HCT116 (cell line): Measurements from ENCODE around the gene MEIS1. TPM values are rescaled to one million over a fixed set of nuclear protein-coding genes. Genes with fewer than 3 reads are reported as not detected.

Source experiments
- ATAC-seq: fragments of 200-7000 bp; cut with Tn5 transposase; 2 replicates; pipeline ENCODE4 v1.9.1; 2020; ENCODE audit warnings: mild to moderate bottlenecking, moderate library complexity
- BruUV-seq: library from RNA; stranded (reverse); fragments of 400-500 nt; replicated peaks from 2 replicates; lab custom pipeline; 2021; lab: Mats Ljungman, UMichigan
- CTCF ChIA-PET: fragments of 300-600 bp; sonication (Branson Sonifier 250); formaldehyde crosslinking; loops from one replicate; lab custom pipeline; 2021; ENCODE audit warnings: antibody characterized with exemption; lab: Charles Lee
- POLR2A ChIA-PET: fragments of 300-600, 350-600 bp; sonication (Branson Sonifier 250); formaldehyde crosslinking; loops from one replicate; lab custom pipeline; 2021; ENCODE audit warnings: antibody characterized with exemption; lab: Charles Lee
- RAD21 ChIA-PET, 2 experiments: fragments of 300-600 bp; sonication (Branson Sonifier 250); formaldehyde crosslinking; loops; one replicate each; lab custom pipeline; 2023; ENCODE audit warnings: low total read pairs in 2 of 2; ENCODE audit not compliant: uncharacterized antibody in 2 of 2, unreplicated experiment in 2 of 2, low non-redundant PET in 1 of 2; lab: Charles Lee
- DNase-seq: peaks from one replicate; pipeline ENCODE4 v3.0.0-alpha.2; 2010; ENCODE audit warnings: low read depth, low spot score
- H2AFZ ChIP-seq: fragments of 200-600 bp; shearing (Covaris generic), sonication (generic); 2 replicates; pipeline ENCODE4 v1.6.1; 2017; ENCODE audit warnings: low read depth, mixed run types, mixed read lengths, antibody characterized with exemption, low read length; ENCODE audit not compliant: poor library complexity, severe bottlenecking
- H3K27ac ChIP-seq: 2 replicates; pipeline ENCODE4 v1.5.1; 2012; ENCODE audit warnings: low read depth, low read length
- H3K27me3 ChIP-seq: fragments of 200-600 bp; sonication (generic); 2 replicates; pipeline ENCODE4 v1.6.1; 2016; ENCODE audit warnings: mixed run types, low read length, mixed read lengths; ENCODE audit not compliant: insufficient read depth
- H3K36me3 ChIP-seq, 2 experiments: fragments of 200-500 bp in 1 of 2; fragments of 200-600 bp in 1 of 2; sonication (Bioruptor generic) in 1 of 2; sonication (generic) in 1 of 2; 2 replicates each; pipeline versions ENCODE4 v1.5.1 to v1.6.1; 2014 to 2016; ENCODE audit warnings: low read length in 2 of 2, inconsistent platforms in 1 of 2, mixed read lengths in 1 of 2, mixed run types in 1 of 2; ENCODE audit not compliant: insufficient read depth in 2 of 2, control insufficient read depth in 1 of 2
- H3K4me1 ChIP-seq, 2 experiments: fragments of 200-600 bp in 1 of 2; sonication (generic) in 1 of 2; 2 replicates each; pipeline versions ENCODE4 v1.5.1 to v1.6.1; 2012 to 2017; ENCODE audit warnings: low read length in 2 of 2, inconsistent platforms in 1 of 2, mild to moderate bottlenecking in 1 of 2, mixed read lengths in 1 of 2, mixed run types in 1 of 2, moderate library complexity in 1 of 2; ENCODE audit not compliant: insufficient read depth in 2 of 2, control insufficient read depth in 1 of 2
- H3K4me2 ChIP-seq: fragments of 200-600 bp; sonication (generic); 2 replicates; pipeline ENCODE4 v1.6.1; 2017; ENCODE audit warnings: mixed run types, low read length, mixed read lengths
- H3K4me3 ChIP-seq, 2 experiments: fragments of 200-600 bp in 1 of 2; sonication (generic) in 1 of 2; replicated peaks in 1 of 2; 2 replicates each; pipeline ENCODE4 v1.5.1; 2011 to 2016; ENCODE audit warnings: low read length in 2 of 2, control low read depth in 1 of 2, low read depth in 1 of 2, mild to moderate bottlenecking in 1 of 2, mixed read lengths in 1 of 2, mixed run types in 1 of 2
- H3K79me2 ChIP-seq: fragments of 200-600 bp; sonication (generic); 2 replicates; pipeline ENCODE4 v1.6.1; 2017; ENCODE audit warnings: mild to moderate bottlenecking, mixed run types, low read length, moderate library complexity, mixed read lengths; ENCODE audit not compliant: insufficient read depth
- H3K9ac ChIP-seq: fragments of 200-600 bp; sonication (generic); 2 replicates; pipeline ENCODE4 v1.6.1; 2016; ENCODE audit warnings: low read length, mixed read lengths
- H3K9me2 ChIP-seq: fragments of 200-600 bp; sonication (generic), shearing (Covaris generic); 2 replicates; pipeline ENCODE4 v1.6.1; 2017; ENCODE audit warnings: mixed run types, mild to moderate bottlenecking, moderate library complexity; ENCODE audit not compliant: insufficient read depth
- H3K9me3 ChIP-seq, 2 experiments: fragments of 200-500 bp in 1 of 2; fragments of 200-600 bp in 1 of 2; sonication (Bioruptor generic) in 1 of 2; sonication (generic) in 1 of 2; 2 replicates each; pipeline ENCODE4 v1.6.1; 2014 to 2017; ENCODE audit warnings: low read length in 2 of 2, mixed read lengths in 2 of 2, inconsistent platforms in 1 of 2, low read depth in 1 of 2, mild to moderate bottlenecking in 1 of 2, mixed run types in 1 of 2, moderate library complexity in 1 of 2; ENCODE audit not compliant: control insufficient read depth in 1 of 2, insufficient read depth in 1 of 2
- H4K20me1 ChIP-seq: fragments of 200-600 bp; sonication (generic), shearing (Covaris generic); 2 replicates; pipeline ENCODE4 v1.6.1; 2017; ENCODE audit warnings: mixed run types, mild to moderate bottlenecking, moderate library complexity; ENCODE audit not compliant: insufficient read depth
- EGR1 ChIP-seq: IDR thresholded peaks from 2 replicates; pipeline ENCODE4 v1.6.1; 2012; ENCODE audit warnings: low read depth
- EZH2 ChIP-seq: fragments of 200-600 bp; sonication (generic); IDR thresholded peaks from 2 replicates; pipeline ENCODE4 v1.6.1; 2017; ENCODE audit warnings: antibody characterized with exemption, mixed run types
- FOSL1 ChIP-seq: IDR thresholded peaks from 2 replicates; pipeline ENCODE4 v1.6.1; 2012; ENCODE audit warnings: low read depth
- POLR2A ChIP-seq: IDR thresholded peaks from 2 replicates; pipeline ENCODE4 v1.7.0; 2011; ENCODE audit warnings: borderline replicate concordance; ENCODE audit not compliant: insufficient read depth, insufficient read length; ENCODE audit errors: extremely low read depth
- POLR2AphosphoS5 ChIP-seq: IDR thresholded peaks from 2 replicates; pipeline ENCODE4 v1.6.1; 2011; ENCODE audit warnings: mild to moderate bottlenecking, low read depth, low read length, moderate library complexity
- SIN3A ChIP-seq: IDR thresholded peaks from 2 replicates; pipeline ENCODE4 v1.6.1; 2012; ENCODE audit warnings: low read depth
- TCF7L2 ChIP-seq: IDR thresholded peaks from 2 replicates; pipeline ENCODE4 v1.7.0; 2011; ENCODE audit warnings: borderline replicate concordance, inconsistent platforms; ENCODE audit not compliant: insufficient read depth, insufficient read length; ENCODE audit errors: extremely low read depth
- YY1 ChIP-seq: IDR thresholded peaks from 2 replicates; pipeline ENCODE4 v1.6.1; 2011; ENCODE audit warnings: low read length, low read depth, moderate library complexity, mild to moderate bottlenecking; ENCODE audit not compliant: insufficient replicate concordance; ENCODE audit errors: extremely low read depth
- ZFX ChIP-seq: fragments of 450-650 bp; IDR thresholded peaks from 2 replicates; pipeline ENCODE4 v1.6.1; 2017
- ZNF274 ChIP-seq: fragments of 200-500 bp; sonication (Bioruptor generic); IDR thresholded peaks from 2 replicates; pipeline ENCODE4 v1.6.1; 2014; ENCODE audit warnings: mild to moderate bottlenecking, low read depth, low read length, inconsistent platforms
- intact Hi-C: fragments of 100-400 bp; cut with micrococcal nuclease; formaldehyde crosslinking; loops from 2 replicates; pipeline ENCODE4 v1.10.0; 2022
- total RNA-seq: library from RNA; stranded (reverse); gene quantifications from one replicate; pipeline ENCODE4 v1.2.1, GENCODE V29; 2021; ENCODE audit not compliant: unreplicated experiment
- TF ChIP-seq, protein P1 (sequence below): IDR thresholded peaks from 2 replicates; pipeline ENCODE4 v1.6.1; 2011; ENCODE audit warnings: mild to moderate bottlenecking, low read length, moderate library complexity; ENCODE audit not compliant: insufficient replicate concordance; ENCODE audit errors: extremely low read depth
- TF ChIP-seq, protein P2 (sequence below): IDR thresholded peaks from 2 replicates; pipeline ENCODE4 v1.6.1; 2012
- TF ChIP-seq, protein P3 (sequence below), 3 experiments: fragments of 200-600 bp in 1 of 3; sonication (generic) in 1 of 3; IDR thresholded peaks in 2 of 3; conservative IDR thresholded peaks in 1 of 3; 2 replicates each; pipeline ENCODE4 v1.5.1; 2012 to 2017; ENCODE audit warnings: low read depth in 2 of 3, low read length in 2 of 3, antibody characterized with exemption in 1 of 3, borderline replicate concordance in 1 of 3, control low read depth in 1 of 3, mild to moderate bottlenecking in 1 of 3, mixed read lengths in 1 of 3, mixed run types in 1 of 3, moderate library complexity in 1 of 3; ENCODE audit not compliant: insufficient read depth in 1 of 3
- TF ChIP-seq, protein P4 (sequence below): IDR thresholded peaks from 2 replicates; pipeline ENCODE4 v1.6.1; 2012

MEIS1 gene
- total RNA-seq, 1 experiment from 2014 or later = 0.32 TPM

DNA sequence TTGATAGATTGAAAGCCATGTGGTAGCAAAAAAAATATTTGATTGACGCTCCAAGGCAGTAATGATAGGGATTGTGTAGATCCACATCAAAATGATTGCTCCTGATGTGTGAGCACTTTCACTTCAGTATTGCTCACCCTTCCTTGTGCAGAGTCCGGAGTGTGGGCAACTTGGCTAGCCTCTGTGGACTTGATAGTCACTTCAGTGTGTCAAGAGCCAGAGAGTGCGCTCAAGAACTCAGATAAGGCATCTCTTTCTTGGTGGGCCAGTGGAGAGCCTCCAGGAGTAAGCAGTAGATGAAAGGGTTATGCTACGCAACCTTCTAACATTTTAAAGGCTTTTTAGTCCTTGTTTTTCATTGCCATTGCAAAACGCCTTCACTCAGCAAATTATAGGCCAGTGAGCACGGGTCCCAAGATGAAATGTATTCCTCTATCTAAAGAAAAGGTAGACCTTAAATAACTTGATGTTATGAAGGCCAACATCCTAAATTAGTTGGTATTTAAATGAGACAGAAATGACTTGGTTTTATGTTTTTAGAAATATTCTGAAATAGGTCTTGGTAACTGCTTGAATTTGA is 84.4 kb downstream of the MEIS1 start:
- H3K27ac ChIP-seq = no peak overlapping the region
- H4K20me1 ChIP-seq = no peaks in the 10 kb centered on the region
- TF ChIP-seq SIN3A (no peak), EGR1 (no peak), POLR2A (no peak), ZFX (no peak), YY1 (no peak), EZH2 (no peak), FOSL1 (no peak), ZNF274 (no peak), POLR2AphosphoS5 (no peak), TCF7L2 (no peak)
- TF ChIP-seq, protein P1, sequence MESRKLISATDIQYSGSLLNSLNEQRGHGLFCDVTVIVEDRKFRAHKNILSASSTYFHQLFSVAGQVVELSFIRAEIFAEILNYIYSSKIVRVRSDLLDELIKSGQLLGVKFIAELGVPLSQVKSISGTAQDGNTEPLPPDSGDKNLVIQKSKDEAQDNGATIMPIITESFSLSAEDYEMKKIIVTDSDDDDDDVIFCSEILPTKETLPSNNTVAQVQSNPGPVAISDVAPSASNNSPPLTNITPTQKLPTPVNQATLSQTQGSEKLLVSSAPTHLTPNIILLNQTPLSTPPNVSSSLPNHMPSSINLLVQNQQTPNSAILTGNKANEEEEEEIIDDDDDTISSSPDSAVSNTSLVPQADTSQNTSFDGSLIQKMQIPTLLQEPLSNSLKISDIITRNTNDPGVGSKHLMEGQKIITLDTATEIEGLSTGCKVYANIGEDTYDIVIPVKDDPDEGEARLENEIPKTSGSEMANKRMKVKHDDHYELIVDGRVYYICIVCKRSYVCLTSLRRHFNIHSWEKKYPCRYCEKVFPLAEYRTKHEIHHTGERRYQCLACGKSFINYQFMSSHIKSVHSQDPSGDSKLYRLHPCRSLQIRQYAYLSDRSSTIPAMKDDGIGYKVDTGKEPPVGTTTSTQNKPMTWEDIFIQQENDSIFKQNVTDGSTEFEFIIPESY = no peak
- TF ChIP-seq, protein P2, sequence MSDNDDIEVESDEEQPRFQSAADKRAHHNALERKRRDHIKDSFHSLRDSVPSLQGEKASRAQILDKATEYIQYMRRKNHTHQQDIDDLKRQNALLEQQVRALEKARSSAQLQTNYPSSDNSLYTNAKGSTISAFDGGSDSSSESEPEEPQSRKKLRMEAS = no peak
- TF ChIP-seq, protein P3, sequence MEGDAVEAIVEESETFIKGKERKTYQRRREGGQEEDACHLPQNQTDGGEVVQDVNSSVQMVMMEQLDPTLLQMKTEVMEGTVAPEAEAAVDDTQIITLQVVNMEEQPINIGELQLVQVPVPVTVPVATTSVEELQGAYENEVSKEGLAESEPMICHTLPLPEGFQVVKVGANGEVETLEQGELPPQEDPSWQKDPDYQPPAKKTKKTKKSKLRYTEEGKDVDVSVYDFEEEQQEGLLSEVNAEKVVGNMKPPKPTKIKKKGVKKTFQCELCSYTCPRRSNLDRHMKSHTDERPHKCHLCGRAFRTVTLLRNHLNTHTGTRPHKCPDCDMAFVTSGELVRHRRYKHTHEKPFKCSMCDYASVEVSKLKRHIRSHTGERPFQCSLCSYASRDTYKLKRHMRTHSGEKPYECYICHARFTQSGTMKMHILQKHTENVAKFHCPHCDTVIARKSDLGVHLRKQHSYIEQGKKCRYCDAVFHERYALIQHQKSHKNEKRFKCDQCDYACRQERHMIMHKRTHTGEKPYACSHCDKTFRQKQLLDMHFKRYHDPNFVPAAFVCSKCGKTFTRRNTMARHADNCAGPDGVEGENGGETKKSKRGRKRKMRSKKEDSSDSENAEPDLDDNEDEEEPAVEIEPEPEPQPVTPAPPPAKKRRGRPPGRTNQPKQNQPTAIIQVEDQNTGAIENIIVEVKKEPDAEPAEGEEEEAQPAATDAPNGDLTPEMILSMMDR (IDR thresholded peaks at IDR 0.05 in 2 of 3, conservative IDR thresholded peaks at IDR 0.05 in 1 of 3; ENCODE audit: borderline replicate concordance in 1 of 3, insufficient read depth in 1 of 3, low read depth in 2 of 3, low read length in 2 of 3) = no peak
- TF ChIP-seq, protein P4, sequence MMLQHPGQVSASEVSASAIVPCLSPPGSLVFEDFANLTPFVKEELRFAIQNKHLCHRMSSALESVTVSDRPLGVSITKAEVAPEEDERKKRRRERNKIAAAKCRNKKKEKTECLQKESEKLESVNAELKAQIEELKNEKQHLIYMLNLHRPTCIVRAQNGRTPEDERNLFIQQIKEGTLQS = no peak
- TF ChIP-seq, all 23 proteins: peak for 0
- Histone ChIP-seq H3K4me2 (no peak overlapping the region), H3K36me3 (no peaks in the 10 kb centered on the region), H3K9ac (no peak overlapping the region), H3K4me1 (no peaks in the 10 kb centered on the region), H3K27me3 (no peaks in the 10 kb centered on the region), H2AFZ (no peak overlapping the region), H3K4me3 (no peak overlapping the region), H3K9me2 (no peaks in the 10 kb centered on the region), H3K79me2 (no peaks in the 10 kb centered on the region), H3K9me3 (no peaks in the 10 kb centered on the region)
- intact Hi-C loops = no loop called here
- RAD21 ChIA-PET = no interaction called here
- no TSS peak for BruUV-seq
- no peak for ATAC-seq
- CTCF ChIA-PET = no interaction called here
- POLR2A ChIA-PET = no interaction called here
- DNase-seq = no peak
